Measurements from ENCODE around the gene ANK2.
"Not testable (repeated sequence)": the region's sequence is repeated elsewhere in the genome, so short reads cannot be mapped to it uniquely, and the experiment has no call there.

DNA sequence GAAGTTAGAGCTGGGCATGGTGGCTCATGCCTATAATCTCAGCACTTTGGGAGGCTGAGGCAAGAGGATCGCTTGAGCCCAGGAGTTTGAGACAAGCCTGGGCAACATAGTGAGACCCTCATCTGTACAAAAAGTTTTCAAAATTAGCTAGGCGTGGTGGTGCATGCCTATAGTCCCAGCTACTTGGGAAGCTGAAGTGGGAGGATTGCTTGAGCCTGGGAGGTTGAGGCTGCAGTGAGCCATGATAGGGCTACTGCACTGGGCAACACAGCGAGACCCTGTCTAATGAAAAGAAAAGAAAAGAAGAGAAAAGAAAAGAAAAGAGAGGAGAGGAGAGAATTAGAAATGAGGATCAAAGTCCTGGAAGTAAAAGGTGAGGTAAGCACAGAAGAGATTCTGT is 19.3 kb downstream of the ANK2 start:
- TF ChIP-seq POLR2A, POLR2AphosphoS5 (IDR thresholded peaks at IDR 0.05): not testable (repeated sequence)
- TF ChIP-seq, protein P1, sequence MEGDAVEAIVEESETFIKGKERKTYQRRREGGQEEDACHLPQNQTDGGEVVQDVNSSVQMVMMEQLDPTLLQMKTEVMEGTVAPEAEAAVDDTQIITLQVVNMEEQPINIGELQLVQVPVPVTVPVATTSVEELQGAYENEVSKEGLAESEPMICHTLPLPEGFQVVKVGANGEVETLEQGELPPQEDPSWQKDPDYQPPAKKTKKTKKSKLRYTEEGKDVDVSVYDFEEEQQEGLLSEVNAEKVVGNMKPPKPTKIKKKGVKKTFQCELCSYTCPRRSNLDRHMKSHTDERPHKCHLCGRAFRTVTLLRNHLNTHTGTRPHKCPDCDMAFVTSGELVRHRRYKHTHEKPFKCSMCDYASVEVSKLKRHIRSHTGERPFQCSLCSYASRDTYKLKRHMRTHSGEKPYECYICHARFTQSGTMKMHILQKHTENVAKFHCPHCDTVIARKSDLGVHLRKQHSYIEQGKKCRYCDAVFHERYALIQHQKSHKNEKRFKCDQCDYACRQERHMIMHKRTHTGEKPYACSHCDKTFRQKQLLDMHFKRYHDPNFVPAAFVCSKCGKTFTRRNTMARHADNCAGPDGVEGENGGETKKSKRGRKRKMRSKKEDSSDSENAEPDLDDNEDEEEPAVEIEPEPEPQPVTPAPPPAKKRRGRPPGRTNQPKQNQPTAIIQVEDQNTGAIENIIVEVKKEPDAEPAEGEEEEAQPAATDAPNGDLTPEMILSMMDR (IDR thresholded peaks at IDR 0.05) = not testable (repeated sequence)
